ENCODE data around the gene FMN2.
"Not testable (repeated sequence)": the region's sequence is repeated elsewhere in the genome, so short reads cannot be mapped to it uniquely, and the experiment has no call there.

Gene FMN2

DNA sequence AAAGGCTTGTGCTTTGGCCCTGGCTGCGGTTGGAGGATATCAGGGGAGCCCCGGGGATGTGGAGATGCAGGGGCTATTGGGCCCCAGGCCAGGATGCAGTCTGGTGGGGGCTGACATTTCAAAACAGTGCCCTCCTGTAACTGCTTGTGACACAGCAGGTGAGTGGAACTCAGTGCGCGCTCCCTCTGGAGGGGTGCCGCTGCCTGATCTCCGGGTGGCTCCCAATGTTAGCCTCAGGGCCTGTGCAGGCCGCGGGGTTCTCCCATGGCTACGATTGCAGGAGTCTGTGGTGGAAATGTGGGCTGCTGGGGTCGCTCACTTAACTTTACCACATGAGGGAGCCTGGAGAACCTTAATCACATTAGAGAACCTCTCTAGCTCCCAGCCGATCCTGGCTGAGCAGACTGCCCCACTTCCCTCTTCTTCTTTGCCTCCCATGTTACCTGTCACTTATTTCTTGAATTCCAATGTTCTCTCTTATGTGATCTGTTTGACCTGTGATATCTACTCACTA, 163.2 kb downstream of the FMN2 start:
- DNase-seq (ENCODE audit: low read depth in 2 of 2), result no peak

DNA sequence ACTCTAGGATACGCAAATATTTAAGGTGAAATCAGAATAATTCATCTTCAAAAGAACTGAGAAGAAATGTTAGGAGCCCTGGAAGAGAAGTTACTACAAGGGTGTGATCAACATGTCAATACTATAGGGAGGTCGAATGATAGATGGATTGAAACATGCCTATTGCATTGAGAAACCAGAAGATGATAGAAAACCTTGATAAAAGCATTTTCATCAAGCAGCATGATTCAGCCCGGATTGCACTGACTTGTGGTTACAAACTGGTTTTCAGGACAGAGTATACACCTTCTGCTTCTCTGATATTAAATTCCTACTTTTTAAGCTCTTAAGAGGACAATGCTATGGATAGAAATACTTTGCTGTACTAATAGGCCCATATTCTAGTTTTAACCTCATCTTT, 164.2 kb downstream of the FMN2 start:
- no peak for DNase-seq (ENCODE audit: low read depth in 2 of 2)

DNA sequence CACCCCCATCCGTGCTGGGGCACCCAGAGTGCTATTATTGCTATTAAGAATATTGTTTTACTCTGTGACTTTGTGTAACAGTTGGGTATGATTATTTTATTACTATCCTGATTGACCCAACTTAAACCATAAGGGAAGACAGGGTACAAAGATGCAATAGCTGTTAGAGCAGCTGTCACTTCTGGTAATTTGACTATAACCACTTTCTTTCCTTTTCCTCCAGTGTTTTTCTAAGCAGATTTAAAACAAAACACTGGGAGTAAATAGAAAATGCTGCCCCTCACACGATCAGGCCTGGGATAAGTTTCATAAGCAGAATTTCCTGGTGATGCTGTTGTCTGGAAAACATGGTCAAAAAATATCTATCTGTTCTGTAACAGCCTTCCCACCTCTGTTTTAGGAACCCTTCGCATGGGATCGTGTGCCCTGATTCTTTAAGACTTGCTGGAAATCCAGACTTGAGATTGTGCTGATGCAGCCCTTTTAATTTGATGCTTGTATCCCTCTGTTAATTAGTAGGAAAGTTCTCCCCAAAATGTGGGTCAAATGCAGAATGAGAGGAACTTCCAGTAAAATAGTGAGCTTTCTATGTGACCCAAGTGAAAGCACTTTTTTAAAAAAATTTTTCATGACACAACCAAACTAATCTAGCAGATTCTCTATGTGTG, 165.3 kb downstream of the FMN2 start:
- no peak for DNase-seq (ENCODE audit: low read depth in 2 of 2)

DNA sequence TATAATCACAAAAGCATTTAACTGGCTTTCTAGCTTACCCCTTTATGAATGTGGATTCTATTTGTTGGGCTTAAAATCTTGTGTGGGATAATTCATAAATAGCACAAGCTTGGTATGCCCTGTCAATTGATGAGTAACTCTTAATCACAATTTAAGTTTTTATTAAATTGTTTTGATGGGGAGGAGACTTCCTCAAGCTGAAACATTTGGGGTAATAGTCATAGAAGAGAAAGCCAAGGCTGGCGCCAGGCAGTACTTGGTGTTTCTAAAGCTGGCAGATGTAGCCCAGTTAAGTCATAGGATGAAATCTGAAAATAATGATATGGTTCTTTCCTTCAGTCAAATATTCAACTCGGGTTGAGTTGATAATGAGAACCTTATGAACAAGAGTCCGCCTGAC, 167.2 kb downstream of the FMN2 start:
- DNase-seq (ENCODE audit: low read depth in 2 of 2), result no peak

GRCh38 chr1:240264494-240264893, 172.8 kb downstream of the FMN2 start:
- DNase-seq (ENCODE audit: low read depth in 2 of 2), result not testable (repeated sequence)

GRCh38 chr1:240271081-240271480, 179.4 kb downstream of the FMN2 start:
- DNase-seq (ENCODE audit: low read depth in 2 of 2), result no peak

- no peak for DNase-seq (ENCODE audit: low read depth in 2 of 2)
Measured at GRCh38 chr1:240274569-240274968, 182.9 kb downstream of the FMN2 start.

DNA sequence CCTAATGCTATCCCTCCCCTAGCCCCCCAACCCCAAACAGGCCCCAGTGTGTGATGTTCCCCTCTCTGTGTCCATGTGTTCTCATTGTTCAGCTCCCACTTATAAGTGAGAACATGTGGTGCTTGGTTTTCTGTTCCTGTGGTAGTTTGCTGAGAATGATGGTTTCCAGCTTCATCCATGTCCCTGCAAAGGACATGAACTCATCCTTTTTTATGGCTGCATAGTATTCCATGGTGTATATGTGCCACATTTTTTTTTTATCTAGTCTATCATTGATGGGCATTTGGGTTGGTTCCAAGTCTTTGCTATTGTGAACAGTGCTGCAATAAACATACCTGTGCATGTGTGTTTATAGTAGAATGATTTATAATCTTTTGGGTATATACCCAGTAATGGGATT, 183.5 kb downstream of the FMN2 start:
- DNase-seq (ENCODE audit: low read depth in 2 of 2), result not testable (repeated sequence)

GRCh38 chr1:240278082-240278481, 186.4 kb downstream of the FMN2 start:
- DNase-seq (ENCODE audit: low read depth in 2 of 2), result no peak

DNA sequence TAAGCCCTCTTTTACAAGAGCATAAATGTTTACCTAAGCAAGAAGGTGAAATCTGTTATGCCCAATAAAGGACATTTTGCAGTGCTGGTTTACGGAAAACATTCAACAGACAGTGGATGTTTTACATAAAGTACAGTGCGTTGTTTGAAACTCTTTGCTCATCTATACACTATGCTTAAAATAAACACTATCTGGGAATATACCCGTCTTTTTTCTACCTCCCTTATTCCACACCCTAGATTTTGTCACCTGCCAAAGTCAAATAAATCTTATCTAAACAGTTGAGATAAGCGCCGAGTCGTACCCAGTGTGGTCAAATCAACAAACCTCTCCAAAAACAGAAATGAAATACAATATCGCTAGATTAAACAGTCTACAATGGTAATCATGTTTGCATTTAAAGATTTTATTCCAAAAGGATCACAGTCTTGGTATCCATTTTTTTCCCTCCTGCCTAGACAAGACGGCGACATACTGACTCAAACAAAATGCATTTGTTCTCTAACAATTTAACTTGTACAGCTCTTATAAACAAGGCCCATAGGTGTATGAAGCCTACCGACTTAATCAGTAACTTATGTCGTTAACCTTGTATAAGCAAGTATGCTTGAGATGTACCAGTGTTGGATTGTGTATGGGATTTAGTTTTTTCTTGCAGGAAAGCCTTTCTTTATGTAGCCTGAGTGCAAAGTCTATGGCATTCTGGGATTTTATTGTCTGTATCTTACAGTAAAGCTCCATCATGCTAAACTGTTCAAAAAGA, 189.1 kb downstream of the FMN2 start:
- no peak for DNase-seq (ENCODE audit: low read depth in 2 of 2)

- no peak for DNase-seq (ENCODE audit: low read depth in 2 of 2)
Measured at GRCh38 chr1:240282061-240282830, 190.6 kb downstream of the FMN2 start.

DNA sequence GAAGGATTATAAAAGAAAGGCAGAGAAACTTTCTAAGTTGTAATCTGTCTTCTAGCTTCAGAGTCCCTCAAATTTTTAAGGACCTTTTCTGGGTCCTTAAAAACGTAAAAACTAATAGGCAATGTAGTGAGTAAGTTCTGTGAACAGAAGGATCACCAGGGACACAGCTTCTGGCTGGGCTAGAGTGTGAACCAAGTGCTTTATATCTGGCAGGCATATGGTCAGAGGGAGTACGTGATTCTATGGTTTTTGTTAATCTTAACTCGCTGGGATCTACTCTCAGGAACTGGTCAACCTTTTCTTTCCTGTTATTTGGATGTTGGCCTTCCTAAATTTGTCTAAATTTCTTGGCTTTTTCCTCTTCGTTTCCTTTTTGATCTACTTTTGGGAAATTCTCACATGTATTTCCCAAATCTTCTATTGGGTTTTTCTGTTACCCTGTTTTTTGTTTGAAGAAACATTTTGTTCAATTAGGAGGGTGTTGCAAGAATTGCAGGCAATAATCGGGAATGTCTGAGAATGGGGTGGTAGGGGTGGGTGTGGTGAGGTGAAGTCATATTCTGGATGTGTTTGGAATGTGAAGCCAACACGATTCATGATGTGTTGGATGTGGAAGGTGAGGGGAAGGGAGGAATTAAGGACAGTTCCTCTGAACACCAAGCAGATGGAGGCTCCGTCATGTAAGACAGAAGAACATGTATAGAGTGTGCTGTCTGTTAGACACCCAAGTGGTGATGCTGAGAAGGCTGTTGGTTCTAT, 193.2 kb downstream of the FMN2 start:
- DNase-seq (ENCODE audit: low read depth in 2 of 2), result no peak

DNA sequence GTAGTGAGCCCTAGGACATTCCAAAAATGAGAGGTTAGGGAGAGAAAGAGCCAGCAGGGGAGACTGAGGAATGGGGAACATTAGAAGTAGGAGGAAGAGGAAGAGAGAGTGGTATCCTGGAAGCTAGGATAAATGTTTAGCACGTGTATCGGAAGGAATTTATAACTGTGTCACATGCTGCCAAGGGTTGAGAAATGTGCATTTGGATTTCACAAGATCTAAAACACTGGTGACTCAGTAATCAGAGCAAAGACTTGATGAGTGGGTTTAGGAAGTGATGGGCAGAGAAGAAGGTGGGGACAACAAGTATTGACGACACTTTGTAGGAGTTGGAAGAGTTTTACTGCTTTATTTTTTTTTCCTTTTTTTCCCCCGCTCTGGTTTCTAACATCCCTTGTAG, 193.9 kb downstream of the FMN2 start:
- no peak for DNase-seq (ENCODE audit: low read depth in 2 of 2)

GRCh38 chr1:240287722-240288121, 196.0 kb downstream of the FMN2 start:
- no peak for DNase-seq (ENCODE audit: low read depth in 2 of 2)

DNA sequence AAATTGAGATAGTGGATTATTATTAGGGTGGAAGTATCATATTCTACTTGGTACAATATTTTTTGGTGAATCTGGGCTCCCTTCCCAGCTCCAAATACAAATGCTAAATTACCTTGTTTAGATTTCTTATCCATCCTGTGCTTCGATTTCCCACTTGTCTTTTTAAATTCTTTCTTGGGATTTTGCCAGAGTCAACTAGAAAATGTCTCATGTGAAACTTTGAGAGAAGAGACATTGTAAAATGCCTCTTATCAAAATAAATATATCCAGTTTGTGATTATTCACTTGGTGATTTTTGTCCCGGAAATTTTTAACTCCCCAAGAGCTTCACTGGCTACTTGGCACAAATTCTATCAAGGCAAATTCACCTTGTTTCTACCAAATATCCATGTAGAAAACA, 202.0 kb downstream of the FMN2 start:
- no peak for DNase-seq (ENCODE audit: low read depth in 2 of 2)

- DNase-seq (ENCODE audit: low read depth in 2 of 2), result no peak
Measured at GRCh38 chr1:240294566-240294965, 202.9 kb downstream of the FMN2 start.

DNA sequence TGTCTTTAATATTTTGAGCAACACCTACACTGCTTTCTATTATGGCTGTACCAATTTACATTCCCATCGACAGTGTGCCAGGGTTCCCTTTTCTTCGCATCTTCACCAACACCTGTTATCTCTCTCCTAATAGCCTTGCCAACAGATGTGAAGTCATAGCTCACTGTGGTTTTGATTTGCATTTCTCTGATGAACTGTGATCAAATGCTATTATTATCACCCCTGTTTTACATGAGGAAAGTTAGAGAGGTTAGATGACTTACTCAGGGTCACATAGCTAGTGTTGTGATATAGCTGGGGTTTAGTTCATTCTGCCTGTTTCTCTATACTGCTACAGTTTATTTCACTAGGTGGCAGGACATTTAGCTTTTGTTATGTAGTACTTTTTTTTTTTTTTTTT, 204.1 kb downstream of the FMN2 start:
- no peak for DNase-seq (ENCODE audit: low read depth in 2 of 2)

GRCh38 chr1:240304466-240304865, 212.8 kb downstream of the FMN2 start:
- DNase-seq (ENCODE audit: low read depth in 2 of 2), result no peak

DNA sequence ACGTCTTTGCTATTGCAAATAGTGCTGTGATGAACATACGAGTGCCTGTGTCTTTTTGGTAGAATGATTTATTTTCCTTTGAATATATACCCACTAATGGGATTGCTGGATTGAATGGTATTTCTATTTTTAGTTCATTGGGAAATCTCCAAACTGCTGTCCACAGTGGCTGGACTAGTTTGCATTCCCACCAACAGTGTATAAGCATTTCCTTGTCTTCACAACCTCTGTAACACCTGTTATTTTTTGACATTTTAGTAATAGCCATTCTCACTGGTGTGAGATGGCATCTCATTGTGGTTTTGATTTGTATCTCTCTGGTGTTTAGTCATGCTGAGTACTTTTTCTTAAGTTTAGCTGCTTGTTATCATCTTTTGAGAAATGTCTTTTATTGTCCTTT, 215.0 kb downstream of the FMN2 start:
- DNase-seq (ENCODE audit: low read depth in 2 of 2), result no peak

- no peak for DNase-seq (ENCODE audit: low read depth in 2 of 2)
Measured at GRCh38 chr1:240308096-240308495, 216.4 kb downstream of the FMN2 start.

GRCh38 chr1:240309769-240310168, 218.1 kb downstream of the FMN2 start:
- DNase-seq (ENCODE audit: low read depth in 2 of 2), result no peak
